Measurements from ENCODE around the gene DEPDC5.

- TF ChIP-seq CTCF (IDR thresholded peaks at IDR 0.05 in 4 of 5, conservative IDR thresholded peaks at IDR 0.05 in 1 of 5): no peak
- no peak for TF ChIP-seq POLR2A (IDR thresholded peaks at IDR 0.05)
Observed at GRCh38 chr22:31715147-31715778, 38.6 kb upstream of the DEPDC5 start.

All from gastrocnemius medialis (tissue), 4 donors.